Cardiac muscle cell (in vitro differentiated cells and primary cell): ENCODE results near the gene RGS7. TPM values are rescaled to one million over a fixed set of nuclear protein-coding genes. Genes with fewer than 3 reads are reported as not detected.

Experiments
- DNase-seq, 2 donors: peaks; one replicate each; pipeline versions ENCODE4 v3.0.0 to v3.0.0-alpha.2; 2010 to 2017; ENCODE audit warnings: low read depth in 1 of 2, low spot score in 1 of 2
- H3K27ac ChIP-seq: fragments of 200-600 bp; sonication (generic); 2 replicates; pipeline ENCODE4 v1.5.1; 2016
- H3K27me3 ChIP-seq: fragments of 200-600 bp; sonication (generic); 2 replicates; pipeline ENCODE4 v1.6.0; 2016; ENCODE audit warnings: control low read depth
- H3K36me3 ChIP-seq: fragments of 200-600 bp; sonication (generic); 2 replicates; pipeline ENCODE4 v1.5.1; 2016; ENCODE audit warnings: control low read depth
- H3K4me1 ChIP-seq: fragments of 200-600 bp; sonication (generic); 2 replicates; pipeline ENCODE4 v1.8.1; 2017; ENCODE audit warnings: low read depth, mild to moderate bottlenecking, mixed run types
- H3K4me3 ChIP-seq: fragments of 200-600 bp; sonication (generic); 2 replicates; pipeline ENCODE4 v1.5.1; 2016; ENCODE audit warnings: mild to moderate bottlenecking
- H3K9me3 ChIP-seq: fragments of 200-600 bp; sonication (generic); 2 replicates; pipeline ENCODE4 v1.5.1; 2017; ENCODE audit warnings: low read depth, mild to moderate bottlenecking, control low read depth
- polyA plus RNA-seq: library from polyadenylated mRNA; unstranded; fragments of >200 nt; fragmentation: Nextera tagmentation; extraction: Ambion mirVana; gene quantifications from 2 replicates; pipeline ENCODE4 v1.2.1, GENCODE V29; 2016
- total RNA-seq: library from RNA; depleted of rRNA; stranded (reverse); fragments of >200 nt; gene quantifications from 2 replicates; pipeline ENCODE4 v1.2.3, GENCODE V29; 2016
- TF ChIP-seq, protein P1 (sequence below): IDR thresholded peaks from 2 replicates; pipeline ENCODE4 v1.5.1; 2012; ENCODE audit warnings: low read depth, mild to moderate bottlenecking, low read length

The RGS7 gene
- total and polyA plus RNA-seq, 2 experiments from 2014 or later: not detected

DNA sequence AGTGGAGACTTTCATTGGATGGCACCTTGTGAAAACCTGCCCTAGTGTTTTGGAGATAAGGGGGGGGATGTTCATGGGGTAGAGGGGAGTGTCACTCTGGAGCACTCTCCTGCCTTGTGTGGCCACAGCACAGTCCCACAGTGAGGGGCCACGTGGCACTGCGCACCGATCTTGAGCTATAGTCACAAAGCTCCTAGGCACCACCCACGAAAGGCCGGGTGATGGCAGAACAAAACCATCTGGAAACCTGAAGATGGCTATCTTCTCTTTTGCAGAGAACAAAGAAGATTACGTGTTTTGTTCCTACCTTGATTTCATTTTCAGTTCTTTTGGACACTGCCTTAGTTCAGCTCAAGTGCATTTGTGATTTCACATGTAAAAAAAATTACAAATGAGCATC, 220.6 kb downstream of the RGS7 start:
- H3K27me3 ChIP-seq: no peaks in the 10 kb centered on the region
- H3K4me3 ChIP-seq: no peak overlapping the region
- no peak overlapping the region for H3K27ac ChIP-seq
- H3K9me3 ChIP-seq: no peaks in the 10 kb centered on the region
- TF ChIP-seq, protein P1, sequence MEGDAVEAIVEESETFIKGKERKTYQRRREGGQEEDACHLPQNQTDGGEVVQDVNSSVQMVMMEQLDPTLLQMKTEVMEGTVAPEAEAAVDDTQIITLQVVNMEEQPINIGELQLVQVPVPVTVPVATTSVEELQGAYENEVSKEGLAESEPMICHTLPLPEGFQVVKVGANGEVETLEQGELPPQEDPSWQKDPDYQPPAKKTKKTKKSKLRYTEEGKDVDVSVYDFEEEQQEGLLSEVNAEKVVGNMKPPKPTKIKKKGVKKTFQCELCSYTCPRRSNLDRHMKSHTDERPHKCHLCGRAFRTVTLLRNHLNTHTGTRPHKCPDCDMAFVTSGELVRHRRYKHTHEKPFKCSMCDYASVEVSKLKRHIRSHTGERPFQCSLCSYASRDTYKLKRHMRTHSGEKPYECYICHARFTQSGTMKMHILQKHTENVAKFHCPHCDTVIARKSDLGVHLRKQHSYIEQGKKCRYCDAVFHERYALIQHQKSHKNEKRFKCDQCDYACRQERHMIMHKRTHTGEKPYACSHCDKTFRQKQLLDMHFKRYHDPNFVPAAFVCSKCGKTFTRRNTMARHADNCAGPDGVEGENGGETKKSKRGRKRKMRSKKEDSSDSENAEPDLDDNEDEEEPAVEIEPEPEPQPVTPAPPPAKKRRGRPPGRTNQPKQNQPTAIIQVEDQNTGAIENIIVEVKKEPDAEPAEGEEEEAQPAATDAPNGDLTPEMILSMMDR: no peak
- no peaks in the 10 kb centered on the region for H3K36me3 ChIP-seq
- DNase-seq: no peak
- H3K4me1 ChIP-seq: no peaks in the 10 kb centered on the region

DNA sequence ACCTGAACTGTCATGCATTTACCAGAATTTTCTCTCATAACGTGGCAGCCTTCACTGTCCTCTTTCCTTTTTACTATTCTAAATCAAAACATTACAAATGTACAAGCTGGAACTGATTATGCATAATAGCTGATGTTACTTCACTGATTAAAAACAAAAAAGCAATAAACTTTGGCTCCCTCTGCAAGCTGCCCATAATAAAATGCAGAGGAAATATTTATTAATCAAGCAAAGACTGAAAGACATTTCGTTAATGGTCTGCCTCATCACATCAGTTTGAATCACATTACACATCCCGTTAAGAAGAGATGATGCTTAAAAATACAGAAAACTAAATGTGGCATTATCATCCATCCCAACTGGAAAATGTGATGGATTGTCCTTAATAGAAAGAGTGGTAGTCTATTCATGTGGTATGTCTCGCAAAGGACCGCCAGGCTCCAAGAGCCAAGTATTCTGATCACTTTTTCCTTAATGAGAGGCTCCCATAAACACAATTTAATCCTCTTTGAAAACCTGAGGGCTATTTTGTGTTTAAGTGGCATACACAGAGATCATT, 225.3 kb downstream of the RGS7 start:
- no peak for DNase-seq
- H3K36me3 ChIP-seq: no peaks in the 10 kb centered on the region
- TF ChIP-seq, protein P1: no peak
- no peaks in the 10 kb centered on the region for H3K9me3 ChIP-seq
- H3K27ac ChIP-seq: no peak overlapping the region
- H3K4me1 ChIP-seq: no peaks in the 10 kb centered on the region
- H3K4me3 ChIP-seq: no peak overlapping the region
- H3K27me3 ChIP-seq: no peaks in the 10 kb centered on the region

DNA sequence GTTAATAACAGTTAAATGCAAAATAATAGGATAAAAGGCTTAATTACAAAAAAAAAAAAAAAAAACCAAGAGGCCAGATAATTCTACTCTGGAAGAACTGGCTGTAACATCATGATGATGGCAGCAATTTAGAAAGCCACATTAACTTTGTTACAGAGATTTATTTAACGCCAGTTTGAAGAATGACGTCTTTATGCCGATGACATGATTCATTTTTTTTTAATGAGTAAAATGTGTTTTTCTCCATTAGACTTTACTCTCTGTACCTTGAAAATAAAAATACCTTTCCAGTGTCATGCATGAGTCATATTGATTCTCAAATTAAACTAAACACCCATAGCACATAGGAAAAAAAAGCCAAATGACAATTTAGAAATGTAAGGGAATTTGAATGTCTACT, 226.1 kb downstream of the RGS7 start:
- no peaks in the 10 kb centered on the region for H3K27me3 ChIP-seq
- H3K27ac ChIP-seq: no peak overlapping the region
- H3K4me1 ChIP-seq: no peaks in the 10 kb centered on the region
- H3K36me3 ChIP-seq: no peaks in the 10 kb centered on the region
- DNase-seq: no peak
- no peak overlapping the region for H3K4me3 ChIP-seq
- no peaks in the 10 kb centered on the region for H3K9me3 ChIP-seq
- TF ChIP-seq, protein P1: no peak

DNA sequence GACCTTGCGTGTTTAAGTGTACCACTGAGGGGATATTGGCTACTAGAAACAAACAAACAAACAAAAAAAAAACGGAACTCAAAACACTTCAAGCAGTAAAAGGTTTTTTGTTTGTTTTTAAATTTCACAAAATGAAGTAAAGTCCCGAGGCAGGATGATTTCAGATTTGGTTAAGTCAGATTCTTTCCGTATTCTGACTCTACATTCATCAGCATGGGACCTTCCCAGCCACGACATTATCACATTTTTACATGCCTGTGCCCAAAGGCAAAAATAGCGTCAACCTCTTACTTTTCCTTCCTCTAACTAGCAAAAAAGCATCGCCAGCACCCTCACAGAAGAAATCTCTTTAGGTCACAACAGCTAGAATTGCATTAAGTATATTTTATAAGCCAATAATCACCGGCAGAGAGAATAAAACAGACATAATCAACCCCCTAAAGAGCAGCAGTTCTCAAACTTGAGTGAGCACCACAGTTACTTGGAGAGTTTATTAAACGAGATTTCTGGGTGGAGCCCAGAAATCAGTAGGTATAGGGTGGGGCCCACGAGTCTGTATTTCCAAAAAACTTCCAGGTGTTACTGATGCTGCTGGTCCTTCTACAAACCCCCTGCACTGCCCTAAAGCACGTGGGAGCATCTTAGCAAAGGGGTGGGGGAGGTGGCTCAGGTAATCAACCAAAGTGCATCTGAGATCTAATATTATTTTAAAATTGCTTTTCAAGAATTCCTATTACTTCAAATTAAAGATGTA, 227.6 kb downstream of the RGS7 start:
- no peak overlapping the region for H3K4me3 ChIP-seq
- no peaks in the 10 kb centered on the region for H3K9me3 ChIP-seq
- no peak for DNase-seq
- no peaks in the 10 kb centered on the region for H3K27me3 ChIP-seq
- no peaks in the 10 kb centered on the region for H3K4me1 ChIP-seq
- no peaks in the 10 kb centered on the region for H3K36me3 ChIP-seq
- no peak overlapping the region for H3K27ac ChIP-seq
- TF ChIP-seq, protein P1: no peak

DNA sequence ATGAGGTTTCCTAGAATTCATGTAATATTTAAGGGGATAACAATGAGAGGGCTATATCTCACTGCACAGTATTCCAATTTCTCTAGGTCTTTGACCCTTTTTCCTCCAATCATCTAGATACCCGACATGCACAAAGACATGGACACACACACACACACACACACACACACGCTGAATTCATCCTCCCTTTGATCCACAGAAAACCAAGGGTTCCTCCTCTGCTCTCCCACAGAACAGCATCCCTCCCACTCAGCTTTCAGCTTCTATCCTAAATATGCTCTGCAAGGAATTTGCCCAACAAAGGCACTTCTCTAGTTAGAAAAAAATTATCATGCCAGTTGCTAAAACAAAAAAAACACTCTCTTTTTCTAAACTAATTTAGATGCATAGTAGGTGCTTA, 231.7 kb downstream of the RGS7 start:
- Histone ChIP-seq H3K27ac (no peak overlapping the region), H3K9me3 (no peaks in the 10 kb centered on the region), H3K36me3 (no peaks in the 10 kb centered on the region), H3K4me1 (no peaks in the 10 kb centered on the region), H3K27me3 (no peaks in the 10 kb centered on the region), H3K4me3 (no peak overlapping the region)
- TF ChIP-seq, protein P1: no peak
- no peak for DNase-seq
